Vagina (tissue), 2 donors: ENCODE data around the gene MRPL20. TPM values are rescaled to one million over a fixed set of nuclear protein-coding genes. Genes with fewer than 3 reads are reported as not detected.
A peak's percentile ranks its signal among the peaks of the same experiment; 100 is the strongest.
"Not testable (repeated sequence)": the region's sequence is repeated elsewhere in the genome, so short reads cannot be mapped to it uniquely, and the experiment has no call there.

Experiments used
- DNase-seq, 2 donors: peaks; one replicate each; pipeline ENCODE4 v3.0.0-alpha.2; 2017; ENCODE audit errors: extremely low spot score in 2 of 2
- H3K27ac ChIP-seq: fragments of 200-600 bp; sonication (generic); one replicate; pipeline ENCODE4 v1.5.1; 2019
- H3K27me3 ChIP-seq: fragments of 200-600 bp; sonication (generic); one replicate; pipeline ENCODE4 v1.5.1; 2019
- H3K36me3 ChIP-seq, 2 donors: fragments of 200-600 bp; sonication (generic); one replicate each; pipeline ENCODE4 v1.5.1; 2017 to 2019
- H3K4me1 ChIP-seq: fragments of 200-600 bp; sonication (generic); one replicate; pipeline ENCODE4 v1.5.1; 2019
- H3K4me3 ChIP-seq, 2 donors: fragments of 200-600 bp; sonication (generic); 1 replicate in 1 of 2; 2 replicates in 1 of 2; pipeline ENCODE4 v1.5.1; 2016 to 2019
- H3K9me3 ChIP-seq: fragments of 200-600 bp; sonication (generic); one replicate; pipeline ENCODE4 v1.5.1; 2019
- POLR2A ChIP-seq, 2 donors: fragments of 450-650 bp; IDR thresholded peaks; one replicate each; pipeline ENCODE4 v1.6.1; 2017; ENCODE audit warnings: antibody characterized with exemption in 2 of 2, mild to moderate bottlenecking in 2 of 2, moderate library complexity in 2 of 2
- POLR2AphosphoS5 ChIP-seq, 2 donors: sonication (generic); formaldehyde crosslinking; IDR thresholded peaks; one replicate each; pipeline ENCODE4 v1.9.0; 2017; ENCODE audit warnings: antibody characterized with exemption in 2 of 2, mild to moderate bottlenecking in 2 of 2, low read depth in 1 of 2; ENCODE audit not compliant: insufficient read depth in 1 of 2
- intact Hi-C: fragments of 100-400 bp; cut with DNase I; formaldehyde crosslinking; loops from one replicate; pipeline ENCODE4 v1.15.1; 2023
- total RNA-seq: library from RNA; depleted of rRNA; stranded (reverse); fragments of >200 nt; gene quantifications from one replicate; pipeline ENCODE4 v1.2.3, GENCODE V29; 2016
- TF ChIP-seq, protein P1 (sequence below), 3 experiments: fragments of 450-650 bp in 2 of 3; fragments of 200-600 bp in 1 of 3; sonication (generic) in 1 of 3; IDR thresholded peaks; one replicate each; pipeline ENCODE4 v1.5.1; 2017 to 2019; ENCODE audit warnings: antibody characterized with exemption in 3 of 3, mild to moderate bottlenecking in 2 of 3, moderate library complexity in 2 of 3

The MRPL20 gene
- total RNA-seq, 1 donor from 2014 or later: 84.2 TPM

DNA sequence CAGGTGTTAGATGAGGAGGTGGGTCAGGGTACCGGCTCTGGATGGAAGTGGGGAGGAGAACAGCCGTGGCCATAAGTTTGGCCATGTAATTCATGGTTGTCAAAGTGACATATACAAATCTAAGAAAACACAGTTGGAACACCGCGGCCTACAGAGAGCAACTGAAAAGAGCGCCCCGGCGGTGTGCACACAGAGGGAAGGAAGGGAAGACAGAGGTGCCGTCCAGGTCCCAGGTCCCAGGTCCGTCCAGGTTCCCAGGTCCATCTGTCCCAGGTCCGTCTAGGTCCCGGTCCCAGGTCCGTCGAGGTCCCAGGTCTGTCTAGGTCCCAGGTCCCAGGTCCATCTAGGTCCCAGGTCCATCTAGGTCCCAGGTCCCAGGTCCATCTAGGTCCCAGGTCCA lies 4.5 kb upstream of the MRPL20 start:
- Histone ChIP-seq H3K4me1 (peaks cover 14% of the 10 kb centered on the region), H3K9me3 (no peaks in the 10 kb centered on the region), H3K4me3 (no peak overlapping the region), H3K36me3 (no peaks in the 10 kb centered on the region), H3K27me3 (no peaks in the 10 kb centered on the region), H3K27ac (no peak overlapping the region)
- intact Hi-C loops: no loop called here
- no peak for DNase-seq
- TF ChIP-seq POLR2AphosphoS5 (IDR thresholded peaks at IDR 0.05; ENCODE audit: insufficient read depth in 1 of 2, low read depth in 1 of 2) (no peak), POLR2A (IDR thresholded peaks at IDR 0.05) (no peak)
- TF ChIP-seq, protein P1, sequence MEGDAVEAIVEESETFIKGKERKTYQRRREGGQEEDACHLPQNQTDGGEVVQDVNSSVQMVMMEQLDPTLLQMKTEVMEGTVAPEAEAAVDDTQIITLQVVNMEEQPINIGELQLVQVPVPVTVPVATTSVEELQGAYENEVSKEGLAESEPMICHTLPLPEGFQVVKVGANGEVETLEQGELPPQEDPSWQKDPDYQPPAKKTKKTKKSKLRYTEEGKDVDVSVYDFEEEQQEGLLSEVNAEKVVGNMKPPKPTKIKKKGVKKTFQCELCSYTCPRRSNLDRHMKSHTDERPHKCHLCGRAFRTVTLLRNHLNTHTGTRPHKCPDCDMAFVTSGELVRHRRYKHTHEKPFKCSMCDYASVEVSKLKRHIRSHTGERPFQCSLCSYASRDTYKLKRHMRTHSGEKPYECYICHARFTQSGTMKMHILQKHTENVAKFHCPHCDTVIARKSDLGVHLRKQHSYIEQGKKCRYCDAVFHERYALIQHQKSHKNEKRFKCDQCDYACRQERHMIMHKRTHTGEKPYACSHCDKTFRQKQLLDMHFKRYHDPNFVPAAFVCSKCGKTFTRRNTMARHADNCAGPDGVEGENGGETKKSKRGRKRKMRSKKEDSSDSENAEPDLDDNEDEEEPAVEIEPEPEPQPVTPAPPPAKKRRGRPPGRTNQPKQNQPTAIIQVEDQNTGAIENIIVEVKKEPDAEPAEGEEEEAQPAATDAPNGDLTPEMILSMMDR (IDR thresholded peaks at IDR 0.05): no peak

DNA sequence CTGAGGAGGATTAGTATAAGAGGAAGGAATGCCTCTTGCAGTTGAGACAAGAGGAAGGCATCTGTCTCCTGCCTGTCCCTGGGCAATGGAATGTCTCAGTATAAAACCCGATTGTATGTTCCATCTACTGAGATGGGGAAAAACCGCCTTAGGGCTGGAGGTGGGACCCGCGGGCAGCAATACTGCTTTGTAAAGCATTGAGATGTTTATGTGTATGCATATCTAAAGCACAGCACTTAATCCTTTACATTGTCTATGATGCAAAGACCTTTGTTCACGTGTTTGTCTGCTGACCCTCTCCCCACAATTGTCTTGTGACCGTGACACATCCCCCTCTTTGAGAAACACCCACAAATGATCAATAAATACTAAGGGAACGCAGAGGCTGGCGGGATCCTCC lies 3.1 kb upstream of the MRPL20 start:
- H3K27me3 ChIP-seq, H3K36me3 ChIP-seq, H3K9me3 ChIP-seq, H3K27ac ChIP-seq, H3K4me3 ChIP-seq, DNase-seq, intact Hi-C loops: not testable (repeated sequence)
- peaks cover 28% of the 10 kb centered on the region for H3K4me1 ChIP-seq

DNA sequence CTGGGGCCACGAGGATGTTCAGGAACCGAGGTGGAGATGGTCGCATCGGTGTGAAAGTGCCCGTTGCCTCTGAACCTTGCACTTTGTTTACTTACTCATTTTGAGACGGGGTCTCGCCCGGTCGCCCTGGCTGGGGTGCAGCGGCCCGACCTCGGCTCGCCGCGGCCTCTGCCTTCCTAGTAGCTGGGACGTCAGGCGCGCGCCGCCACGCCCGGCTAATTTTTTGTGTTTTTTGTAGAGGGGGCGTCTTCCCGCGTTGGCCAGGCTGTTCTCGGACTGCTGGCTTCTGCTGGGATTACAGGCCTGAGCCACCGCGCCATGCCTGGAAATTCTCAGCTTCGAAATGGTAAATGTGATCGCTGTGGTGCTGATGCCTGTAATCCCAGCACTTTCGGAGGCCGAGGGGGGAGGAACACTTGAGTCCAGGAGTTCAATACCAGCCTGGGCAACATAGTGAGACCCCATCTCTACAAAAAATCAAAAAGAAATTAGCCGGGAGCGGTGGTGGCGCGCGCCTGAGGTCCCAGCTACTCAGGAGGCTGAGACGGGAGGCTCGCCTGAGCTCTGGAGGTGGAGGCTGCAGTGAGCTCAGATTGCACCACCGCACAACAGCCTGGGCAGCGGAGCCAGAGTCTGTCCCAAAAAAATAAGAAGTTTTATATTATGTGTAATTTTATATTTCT lies 684 bp upstream of the MRPL20 start:
- H3K9me3 ChIP-seq: no peaks in the 10 kb centered on the region
- H3K27ac ChIP-seq: peak overlapping the region; percentile 84
- H3K4me3 ChIP-seq: peak overlapping the region; percentile 73 to 98
- intact Hi-C loops: no loop called here
- no peaks in the 10 kb centered on the region for H3K27me3 ChIP-seq
- DNase-seq: no peak
- no peak for TF ChIP-seq POLR2A (IDR thresholded peaks at IDR 0.05)
- TF ChIP-seq, protein P1 (IDR thresholded peaks at IDR 0.05): no peak
- no peak for TF ChIP-seq POLR2AphosphoS5 (IDR thresholded peaks at IDR 0.05; ENCODE audit: insufficient read depth in 1 of 2, low read depth in 1 of 2)
- H3K36me3 ChIP-seq: peaks cover 0 to 22% of the 10 kb centered on the region in 2 donors
- H3K4me1 ChIP-seq: peaks cover 32% of the 10 kb centered on the region

DNA sequence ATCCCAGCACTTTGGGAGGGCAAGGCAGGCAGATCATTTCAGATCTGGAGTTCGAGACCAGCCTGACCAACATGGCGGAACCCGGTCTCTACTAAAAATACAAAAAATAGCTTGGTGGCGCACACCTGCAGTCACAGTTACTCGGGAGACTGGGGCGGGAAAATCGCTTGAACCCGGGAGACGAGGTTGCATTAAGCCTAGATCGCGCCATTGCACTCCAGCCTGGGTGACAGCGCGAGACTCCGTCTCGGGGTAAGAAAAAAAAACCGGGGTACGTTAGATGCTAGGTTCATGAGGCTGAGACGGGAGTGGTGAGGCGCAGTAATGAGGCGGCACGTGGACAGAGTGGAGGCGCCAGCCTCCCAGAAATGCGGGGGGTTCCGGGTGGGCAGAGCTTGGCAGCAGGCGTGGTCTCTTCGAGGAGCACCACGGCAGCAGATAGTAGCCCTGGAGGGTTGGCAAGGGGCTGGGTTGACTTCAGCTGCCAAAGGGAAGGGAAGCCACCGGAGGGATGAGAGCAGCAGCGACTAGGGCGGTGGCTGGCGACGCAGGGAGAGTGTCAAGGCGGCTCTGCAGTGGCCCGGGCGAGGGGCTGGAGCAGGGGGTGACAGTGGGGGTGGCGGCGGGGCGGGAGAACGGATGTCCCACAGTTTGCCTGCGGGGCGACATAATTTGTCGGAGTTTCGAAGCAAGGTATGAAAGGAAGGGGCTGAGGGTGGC lies 832 bp downstream of the MRPL20 start:
- peaks cover 33% of the 10 kb centered on the region for H3K4me1 ChIP-seq

DNA sequence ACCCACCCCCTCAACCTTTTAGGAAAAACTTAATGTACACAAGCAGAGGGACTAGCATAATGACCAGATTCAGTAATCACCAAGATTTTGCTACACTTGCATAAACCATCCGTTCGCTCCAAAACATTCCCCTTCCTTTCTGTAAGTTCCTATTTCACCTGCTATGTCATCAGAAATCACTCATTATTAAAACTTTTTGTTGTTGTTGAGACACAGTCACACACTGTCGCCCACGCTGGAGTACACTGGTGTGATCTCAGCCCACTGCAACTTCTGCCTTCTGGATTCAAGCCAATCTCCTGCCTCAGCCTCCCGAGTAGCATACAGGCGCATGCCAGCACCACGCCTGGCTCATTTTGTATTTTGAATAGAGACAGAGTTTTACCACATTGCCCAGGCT lies 3.4 kb downstream of the MRPL20 start:
- Histone ChIP-seq H3K36me3 (peaks cover 0 to 40% of the 10 kb centered on the region in 2 donors), H3K4me1 (peaks cover 50% of the 10 kb centered on the region), H3K9me3 (no peaks in the 10 kb centered on the region), H3K27me3 (no peaks in the 10 kb centered on the region), H3K27ac (no peak overlapping the region), H3K4me3 (no peak overlapping the region)
- TF ChIP-seq POLR2AphosphoS5 (IDR thresholded peaks at IDR 0.05; ENCODE audit: insufficient read depth in 1 of 2, low read depth in 1 of 2): no peak
- no peak for TF ChIP-seq POLR2A (IDR thresholded peaks at IDR 0.05)
- TF ChIP-seq, protein P1 (IDR thresholded peaks at IDR 0.05): no peak
- DNase-seq: no peak
- intact Hi-C loops: no loop called here

More for the DNA sequence above, 832 bp downstream of the MRPL20 start:
- Histone ChIP-seq H3K27me3 (no peaks in the 10 kb centered on the region), H3K36me3 (peaks cover 0 to 36% of the 10 kb centered on the region in 2 donors), H3K27ac (peak overlapping the region; percentile 84), H3K4me3 (peak overlapping the region; percentile 73 to 98), H3K9me3 (no peaks in the 10 kb centered on the region)
- TF ChIP-seq POLR2AphosphoS5 (IDR thresholded peaks at IDR 0.05; ENCODE audit: insufficient read depth in 1 of 2, low read depth in 1 of 2) (no peak), POLR2A (IDR thresholded peaks at IDR 0.05) (no peak)
- TF ChIP-seq, protein P1 (IDR thresholded peaks at IDR 0.05): no peak
- intact Hi-C loops: no loop called here
- no peak for DNase-seq

DNA sequence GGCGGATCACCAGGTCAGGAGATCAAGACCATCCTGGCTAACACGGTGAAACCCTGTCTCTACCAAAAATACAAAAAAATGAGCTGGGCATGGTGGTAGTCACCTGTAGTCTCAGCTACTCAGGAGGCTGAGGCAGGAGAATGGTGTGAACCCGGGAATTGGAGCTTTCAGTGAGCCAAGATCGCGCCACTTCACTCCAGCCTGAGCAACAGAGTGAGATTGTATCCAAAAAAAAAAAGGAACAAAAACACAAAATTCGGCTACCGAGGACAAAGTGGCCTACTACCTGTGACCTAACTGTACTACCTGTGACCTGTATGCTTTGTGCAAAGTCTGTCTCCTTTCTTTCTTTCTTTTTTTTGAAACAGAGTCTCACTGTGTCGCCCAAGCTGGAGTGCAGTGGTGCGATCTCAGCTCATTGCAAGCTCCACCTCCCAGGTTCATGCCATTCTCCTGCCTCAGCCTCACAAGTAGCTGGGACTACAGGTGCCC lies 4.1 kb downstream of the MRPL20 start:
- intact Hi-C loops, H3K27ac ChIP-seq, H3K9me3 ChIP-seq, H3K27me3 ChIP-seq, H3K4me3 ChIP-seq, DNase-seq: not testable (repeated sequence)
- H3K4me1 ChIP-seq: peaks cover 49% of the 10 kb centered on the region
- peaks cover 0 to 40% of the 10 kb centered on the region in 2 donors for H3K36me3 ChIP-seq
